Activated T-helper 1 cell treated with anti-CD3 and anti-CD28 coated beads, Interleukin-2, amount 50 U/mL, for 16 hours (primary cell): ENCODE data around the gene GRB7.
"Not testable (repeated sequence)": the region's sequence is repeated elsewhere in the genome, so short reads cannot be mapped to it uniquely, and the experiment has no call there.

Source experiments
- DNase-seq, 2 donors: peaks; one replicate each; pipeline ENCODE4 v3.0.0-alpha.2; 2020; ENCODE audit warnings: low read depth in 1 of 2, low spot score in 1 of 2

The GRB7 gene

GRCh38 chr17:39732586-39732985, 5.2 kb upstream of the GRB7 start:
- DNase-seq, result no peak

- DNase-seq, result no peak
Measured at GRCh38 chr17:39735882-39736281, 1.9 kb upstream of the GRB7 start.

GRCh38 chr17:39736319-39737165, 1.2 kb upstream of the GRB7 start:
- no peak for DNase-seq

- no peak for DNase-seq
Measured at GRCh38 chr17:39737206-39737759, 455 bp upstream of the GRB7 start.

- DNase-seq, result no peak
Measured at GRCh38 chr17:39738568-39738901, 797 bp downstream of the GRB7 start.

GRCh38 chr17:39738983-39739884, 1.5 kb downstream of the GRB7 start:
- DNase-seq, result no peak

- DNase-seq, result no peak
Measured at GRCh38 chr17:39739885-39740356, 2.2 kb downstream of the GRB7 start.

- DNase-seq, result no peak
Measured at GRCh38 chr17:39740357-39741111, 2.8 kb downstream of the GRB7 start.

- DNase-seq, result no peak
Measured at GRCh38 chr17:39742126-39742855, 4.6 kb downstream of the GRB7 start.

GRCh38 chr17:39742856-39743436, 5.2 kb downstream of the GRB7 start:
- no peak for DNase-seq

GRCh38 chr17:39744075-39744835, 6.5 kb downstream of the GRB7 start:
- DNase-seq, result no peak

- DNase-seq, result no peak
Measured at GRCh38 chr17:39744836-39745215, 7.1 kb downstream of the GRB7 start.

- no peak for DNase-seq
Measured at GRCh38 chr17:39745335-39746144, 7.8 kb downstream of the GRB7 start.

GRCh38 chr17:39746145-39746461, 8.4 kb downstream of the GRB7 start:
- no peak for DNase-seq

GRCh38 chr17:39747745-39748144, 10.0 kb downstream of the GRB7 start:
- DNase-seq, result no peak

- DNase-seq, result not testable (repeated sequence)
Measured at GRCh38 chr17:39748444-39749034, 10.8 kb downstream of the GRB7 start.

- no peak for DNase-seq
Measured at GRCh38 chr17:39750131-39751015, 12.6 kb downstream of the GRB7 start.
